Measurements from ENCODE around the gene E2F4.
A peak's percentile ranks its signal among the peaks of the same experiment; 100 is the strongest.

E2F4 gene, protein sequence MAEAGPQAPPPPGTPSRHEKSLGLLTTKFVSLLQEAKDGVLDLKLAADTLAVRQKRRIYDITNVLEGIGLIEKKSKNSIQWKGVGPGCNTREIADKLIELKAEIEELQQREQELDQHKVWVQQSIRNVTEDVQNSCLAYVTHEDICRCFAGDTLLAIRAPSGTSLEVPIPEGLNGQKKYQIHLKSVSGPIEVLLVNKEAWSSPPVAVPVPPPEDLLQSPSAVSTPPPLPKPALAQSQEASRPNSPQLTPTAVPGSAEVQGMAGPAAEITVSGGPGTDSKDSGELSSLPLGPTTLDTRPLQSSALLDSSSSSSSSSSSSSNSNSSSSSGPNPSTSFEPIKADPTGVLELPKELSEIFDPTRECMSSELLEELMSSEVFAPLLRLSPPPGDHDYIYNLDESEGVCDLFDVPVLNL

DNA sequence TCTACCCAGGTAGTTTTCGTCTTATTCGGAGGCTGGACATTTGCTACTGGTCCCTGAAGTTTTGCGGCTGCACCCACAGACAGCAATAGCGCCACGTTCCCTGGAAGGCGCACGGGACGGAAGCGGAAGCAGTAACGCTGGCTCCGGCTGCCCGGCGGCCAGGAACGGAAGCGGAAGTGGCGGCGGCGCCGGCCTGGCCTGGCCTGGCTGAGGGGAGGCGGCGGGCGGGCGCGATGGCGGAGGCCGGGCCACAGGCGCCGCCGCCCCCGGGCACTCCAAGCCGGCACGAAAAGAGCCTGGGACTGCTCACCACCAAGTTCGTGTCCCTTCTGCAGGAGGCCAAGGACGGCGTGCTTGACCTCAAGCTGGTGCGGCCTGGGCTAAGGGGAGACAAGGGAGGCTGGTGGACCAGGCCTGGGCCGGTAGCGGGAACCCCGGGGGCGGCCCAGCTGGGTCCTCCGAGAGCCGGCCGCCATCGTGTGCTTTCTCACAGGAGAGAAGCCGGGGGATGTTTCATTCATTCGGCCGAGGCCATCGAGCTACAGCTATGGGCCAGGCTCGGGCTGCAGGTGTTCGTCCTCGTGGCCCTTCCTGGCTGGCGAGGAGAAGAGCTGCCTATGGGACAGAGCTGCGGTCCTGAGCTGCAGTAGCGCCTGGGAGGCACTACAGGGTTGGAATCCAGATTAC lies at the start of gene E2F4:
TSS of gene E2F4 (plus strand) at position 161 of the 687 bp plus-strand sequence. CDS start at position 234, 73 bp downstream.
- peak; percentile 90 for DNase-seq (ENCODE audit: low spot score)

DNA sequence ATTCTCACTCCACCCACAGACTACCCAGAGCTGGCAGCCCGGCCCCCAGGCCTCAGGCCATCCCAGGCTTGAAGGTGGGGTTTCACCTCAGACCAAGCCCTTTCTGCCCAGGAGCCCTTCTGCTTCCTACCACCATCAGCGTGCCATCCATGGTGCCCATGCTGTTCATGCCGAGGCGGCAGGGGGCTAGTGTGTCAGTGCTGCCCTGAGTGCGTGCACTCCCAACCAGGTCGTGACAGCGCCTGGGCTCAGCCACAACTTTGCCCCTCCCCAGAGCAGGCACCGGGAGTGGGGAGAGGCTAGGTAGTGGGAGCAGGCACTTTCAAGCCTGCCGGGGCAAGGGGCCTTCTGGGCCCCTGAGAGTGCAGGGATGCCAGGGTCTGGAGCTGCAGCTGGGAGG lies 49.6 kb upstream of the E2F4 start:
- no peak for DNase-seq (ENCODE audit: low spot score)

DNA sequence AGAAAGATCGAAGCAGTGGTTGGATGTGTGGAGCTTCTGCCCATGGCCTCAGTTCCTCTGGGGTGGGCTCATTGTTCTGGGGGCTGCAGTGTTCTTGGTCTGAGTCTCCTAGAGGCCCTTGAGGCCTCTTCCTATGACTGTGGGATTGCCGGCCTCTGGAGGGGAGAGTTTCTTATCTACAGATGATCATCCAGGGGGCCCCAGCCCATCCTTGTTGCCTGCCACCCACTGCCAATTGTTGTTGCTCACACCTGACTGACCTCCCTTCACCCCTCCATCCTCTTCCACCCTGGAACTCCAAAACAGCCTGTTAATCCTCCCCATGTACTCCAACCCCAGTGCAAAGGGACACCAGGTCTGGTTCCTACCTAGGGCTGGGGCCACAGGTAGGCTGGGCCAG lies 47.0 kb upstream of the E2F4 start:
- no peak for DNase-seq (ENCODE audit: low spot score)

DNA sequence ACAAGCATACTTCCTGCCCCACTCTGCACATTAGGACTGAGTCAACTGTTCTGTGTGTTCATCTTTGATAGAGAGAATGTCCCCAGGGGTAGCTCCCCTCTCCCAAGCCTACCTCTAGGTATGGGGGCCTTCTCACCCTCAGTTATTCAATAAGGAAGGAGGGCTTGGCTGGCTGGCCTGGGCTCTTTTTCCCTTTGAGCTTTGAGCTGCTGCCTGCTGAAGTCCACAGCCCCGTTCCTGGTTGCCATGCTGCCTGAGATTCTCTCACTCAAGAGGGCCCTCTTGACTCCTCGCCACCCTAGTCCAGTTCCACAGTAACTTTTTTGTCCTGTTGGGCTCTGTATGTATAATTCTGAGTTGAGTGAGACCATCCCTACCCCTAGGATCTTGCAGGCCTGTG lies 46.2 kb upstream of the E2F4 start:
- no peak for DNase-seq (ENCODE audit: low spot score)

DNA sequence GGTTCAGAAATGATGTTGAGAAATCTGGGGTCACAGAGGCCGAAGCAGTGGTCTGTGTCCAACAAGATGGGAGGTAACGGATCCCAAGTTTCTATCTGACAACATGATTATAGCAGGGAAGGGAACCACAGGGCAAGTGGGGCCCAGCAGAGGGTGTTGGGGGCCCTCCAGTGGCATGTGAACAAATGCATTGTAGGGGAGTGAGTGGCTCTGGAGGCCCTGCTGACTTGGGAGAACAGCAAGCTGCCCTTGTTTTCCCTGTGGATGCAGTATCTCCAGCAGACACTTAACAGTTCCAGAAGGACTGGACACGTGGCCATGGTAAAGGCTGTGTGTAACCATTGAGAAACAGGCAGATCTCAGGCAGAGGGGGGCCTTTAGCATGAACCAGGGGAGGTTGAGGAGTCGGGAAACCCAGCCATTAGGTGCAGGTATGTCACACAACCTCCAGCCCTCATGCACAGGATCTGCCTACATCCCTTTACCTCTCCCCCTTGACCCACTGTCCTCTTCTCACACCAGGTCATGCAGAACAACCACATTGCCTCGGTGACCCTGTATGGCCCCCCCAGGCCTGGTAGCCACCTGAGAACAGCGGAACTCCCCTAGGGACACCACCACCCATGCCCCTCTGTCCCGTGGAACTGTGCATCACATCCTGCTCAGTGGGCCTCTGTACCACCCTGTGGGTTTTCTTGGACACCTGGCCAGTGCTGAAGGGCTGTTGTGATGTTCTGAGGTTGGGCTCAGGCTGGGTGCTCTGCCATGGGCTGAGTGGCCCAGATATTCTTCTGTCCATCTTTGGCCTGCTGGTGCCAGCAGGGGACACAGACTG lies 45.2 kb upstream of the E2F4 start:
- no peak for DNase-seq (ENCODE audit: low spot score)

DNA sequence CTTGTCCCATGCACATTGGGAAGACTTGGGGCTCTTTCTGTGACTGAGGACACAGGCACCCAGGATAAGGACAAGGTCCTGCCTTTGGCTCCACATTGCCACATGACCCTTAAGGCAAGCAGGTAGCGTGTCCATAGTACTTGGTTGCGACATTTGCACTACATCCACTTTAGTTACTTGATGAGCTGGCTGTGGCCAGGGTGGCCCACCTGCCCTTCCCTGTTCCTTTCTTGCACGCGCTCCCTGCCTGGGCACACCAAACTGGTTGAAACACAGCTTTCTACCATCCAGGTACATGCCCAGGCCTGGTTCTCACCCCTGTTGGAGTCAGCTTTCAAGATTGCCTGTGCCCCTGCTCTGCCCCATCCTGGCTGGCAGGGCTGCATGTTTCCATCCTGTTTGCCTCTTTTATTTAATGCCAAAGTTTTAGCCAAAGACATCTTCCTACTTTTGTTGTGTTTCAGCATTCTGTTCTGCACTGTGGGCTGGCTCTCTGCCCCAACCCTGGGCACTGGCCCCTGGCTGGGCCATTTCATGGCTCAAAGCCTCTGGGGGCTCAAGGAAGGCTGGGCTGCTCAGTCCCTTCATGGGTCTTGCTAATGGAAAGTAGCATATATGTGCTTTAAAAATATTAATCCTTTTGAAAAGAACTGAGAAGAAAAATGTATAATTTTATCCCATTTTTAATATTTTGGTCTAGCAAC lies 44.4 kb upstream of the E2F4 start:
- DNase-seq (ENCODE audit: low spot score) = no peak

DNA sequence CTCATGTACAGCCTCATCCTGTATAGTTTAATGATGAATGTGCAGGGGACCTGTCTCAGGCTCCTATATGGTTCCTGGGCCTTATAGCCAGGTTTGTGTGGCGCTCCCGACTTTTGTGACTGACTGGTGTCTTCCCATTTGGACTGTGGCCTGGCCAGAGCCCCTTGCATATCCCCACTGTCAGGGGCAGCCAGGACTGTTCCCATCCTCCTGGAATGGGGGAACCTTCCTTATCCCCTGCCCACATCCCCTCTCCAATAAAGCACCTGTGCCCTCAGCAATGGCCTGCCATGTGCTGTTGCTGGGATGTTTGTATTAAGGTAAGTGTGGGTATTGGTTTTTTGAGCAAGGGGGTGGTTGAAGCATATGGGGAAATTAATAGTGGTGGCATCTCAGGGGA lies 43.7 kb upstream of the E2F4 start:
- DNase-seq (ENCODE audit: low spot score) = no peak

DNA sequence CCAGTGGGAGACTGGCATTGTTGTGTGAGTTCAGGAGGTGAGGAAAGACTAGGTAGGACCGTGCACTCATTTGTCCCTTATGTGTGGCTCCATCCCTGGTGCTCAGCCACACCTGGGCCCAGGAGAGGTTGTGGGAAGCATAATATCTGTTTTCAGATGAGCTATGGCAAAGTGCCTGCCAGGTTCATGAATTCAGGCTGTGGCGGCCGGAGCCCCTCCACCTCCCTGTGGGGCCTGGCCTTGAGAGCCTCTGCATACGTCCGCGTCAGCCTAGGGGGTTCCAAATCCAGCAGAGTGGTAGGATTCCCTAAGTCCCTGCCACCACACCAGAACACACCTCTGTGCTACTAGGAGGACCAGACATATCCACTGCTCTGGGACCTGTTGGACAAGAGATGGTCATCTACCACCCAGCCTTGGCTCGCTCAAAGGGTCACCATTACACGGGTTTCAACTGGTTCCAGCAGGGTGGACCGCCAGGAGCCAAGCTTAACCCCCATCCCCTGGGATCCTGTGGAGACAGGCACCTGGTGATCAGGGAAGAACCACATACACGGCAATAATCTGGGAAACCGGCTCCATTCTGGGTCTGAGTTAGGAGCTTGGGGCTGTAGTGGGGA lies 43.2 kb upstream of the E2F4 start:
- DNase-seq (ENCODE audit: low spot score) = no peak

DNA sequence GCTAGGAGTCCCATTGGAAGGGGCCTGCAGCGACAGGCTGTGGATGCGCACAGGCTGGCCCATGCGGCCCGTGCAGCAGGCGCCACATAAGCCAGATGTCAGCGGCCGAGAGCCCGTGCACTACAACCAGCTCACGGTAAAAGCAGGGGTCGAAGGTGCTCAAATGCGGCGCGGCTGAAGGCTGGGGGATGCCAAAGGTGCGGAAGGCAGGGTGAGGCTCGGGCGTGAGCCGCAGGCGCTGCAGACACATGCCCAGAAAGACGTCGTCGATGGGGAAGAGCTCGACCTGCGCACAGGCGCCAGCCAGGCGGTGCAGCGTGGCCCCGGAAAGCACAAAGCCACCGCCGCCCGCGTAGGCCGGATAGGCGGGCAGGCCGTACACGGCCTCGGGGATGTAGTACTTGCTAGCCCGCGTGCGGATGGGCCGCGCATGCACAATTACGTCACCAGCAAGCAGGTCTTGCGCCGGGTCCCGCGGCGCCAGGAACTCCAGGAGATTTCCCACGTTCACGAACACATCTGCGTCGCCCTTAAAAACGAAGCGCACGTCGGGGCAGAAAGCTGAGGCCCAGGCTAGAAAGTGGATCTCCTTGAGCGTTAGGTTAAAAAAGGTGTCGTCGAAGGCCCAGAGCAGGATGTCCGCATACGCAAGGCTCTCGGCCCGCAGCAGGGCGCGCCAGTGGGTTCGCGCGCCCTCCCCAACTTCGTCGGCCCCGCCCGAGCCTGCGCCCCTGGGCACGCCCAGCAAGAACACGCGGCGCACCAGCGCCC lies 42.5 kb upstream of the E2F4 start:
- DNase-seq (ENCODE audit: low spot score) = no peak

DNA sequence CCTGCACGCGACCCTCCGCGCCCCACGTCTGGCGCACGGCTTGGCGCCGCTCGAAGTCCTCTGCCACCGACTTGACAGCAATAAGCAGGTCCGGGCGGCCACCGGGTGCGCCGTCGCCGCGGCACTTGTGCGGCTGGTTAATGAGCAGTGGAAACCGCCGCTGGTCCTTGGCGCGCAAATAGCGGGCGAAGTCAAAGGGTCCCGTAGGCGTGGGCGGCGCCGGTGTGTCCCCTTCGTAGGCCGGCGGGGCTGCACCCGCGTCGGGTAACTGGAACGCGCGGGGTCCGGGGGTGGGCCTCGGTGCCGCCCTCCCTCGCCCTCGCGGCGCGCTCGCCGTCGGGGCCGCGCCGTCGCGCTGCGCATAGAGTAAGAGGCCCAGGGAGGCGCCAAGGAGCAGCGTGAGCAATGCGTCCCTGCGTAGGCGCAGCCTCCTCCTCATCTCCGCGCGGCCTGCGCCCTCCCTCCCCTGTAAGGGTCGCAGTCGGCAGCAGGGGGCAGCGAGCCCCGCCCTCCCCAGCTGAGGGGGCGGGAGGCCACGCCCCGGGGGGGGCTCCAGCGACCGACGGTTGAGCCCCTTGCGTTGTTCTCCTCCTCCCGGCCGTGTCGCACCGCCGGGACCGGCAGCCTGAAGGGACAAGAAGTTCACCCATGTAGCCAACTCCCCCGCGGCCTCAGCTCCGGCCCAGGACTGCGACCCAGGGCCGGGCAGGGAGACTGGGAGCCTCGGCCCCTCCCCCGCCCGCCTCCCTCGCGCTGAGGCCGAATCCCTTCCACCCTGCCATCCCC lies 41.7 kb upstream of the E2F4 start:
- DNase-seq (ENCODE audit: low spot score) = peak; percentile 62

DNA sequence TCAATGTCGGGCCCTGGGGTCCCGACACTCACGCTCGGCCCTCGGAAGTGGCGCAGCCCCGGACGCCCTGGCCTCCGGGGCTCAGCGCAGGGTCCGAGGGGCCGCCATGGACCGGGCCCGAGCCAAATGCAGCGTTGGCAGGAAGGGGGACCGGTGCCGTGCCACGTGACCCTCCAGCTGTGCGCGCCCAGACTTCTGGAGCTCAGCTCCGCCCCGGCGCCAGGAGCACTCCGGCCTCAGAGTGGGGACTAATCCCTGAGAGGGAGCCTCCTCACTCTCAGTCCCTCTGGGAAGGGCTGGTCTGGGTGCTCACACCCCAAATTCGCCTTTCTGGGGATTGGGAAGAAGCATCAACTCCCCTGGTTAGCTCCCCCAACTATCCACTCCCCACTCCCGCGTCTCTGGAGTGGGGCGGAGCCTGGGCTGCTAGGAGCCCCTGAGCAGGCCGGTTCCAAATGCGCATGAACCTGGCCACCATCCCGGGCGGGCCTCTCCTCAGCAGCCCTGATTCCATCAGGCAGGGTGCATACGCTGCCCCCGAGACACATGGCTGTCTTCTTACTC lies 41.0 kb upstream of the E2F4 start, which contains the start of gene B3GNT9:
TSS of gene B3GNT9 (minus strand) at position 166 of the 564 bp plus-strand sequence. CDS start 513 bp downstream, outside the sequence.
- peak; percentile 57 for DNase-seq (ENCODE audit: low spot score)

DNA sequence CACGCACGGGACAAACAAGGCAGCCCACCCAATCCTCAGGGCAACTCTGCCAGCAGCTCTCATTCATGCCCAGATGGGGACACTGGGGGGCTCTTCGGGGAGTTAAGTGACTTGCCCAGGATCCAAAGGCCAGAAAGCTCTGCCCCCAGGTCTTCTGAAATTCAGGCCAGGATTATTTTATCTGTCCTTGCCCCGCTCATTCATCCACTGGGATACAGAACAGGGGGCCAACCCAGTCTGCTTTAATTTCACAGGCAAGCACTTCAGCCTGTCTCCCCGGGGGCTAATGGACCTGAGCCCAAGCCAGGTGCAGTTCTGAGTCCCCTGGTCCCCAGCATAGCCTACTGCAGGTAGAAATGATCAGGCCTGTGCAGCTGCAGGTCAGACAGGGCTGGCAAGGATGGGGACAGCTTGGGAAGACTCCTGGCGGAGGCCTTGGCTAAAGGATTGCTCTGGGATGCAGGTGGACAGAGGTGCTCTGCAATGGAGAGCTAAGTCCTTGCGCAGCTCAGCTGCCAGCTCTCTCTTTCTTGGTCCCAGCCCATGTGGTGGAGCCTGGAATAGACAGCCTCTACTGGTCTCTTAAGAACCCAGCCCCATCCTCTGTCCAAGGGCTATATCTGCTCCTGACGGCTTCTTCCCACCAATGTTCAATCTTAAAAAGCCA lies 40.4 kb upstream of the E2F4 start:
- DNase-seq (ENCODE audit: low spot score) = no peak

DNA sequence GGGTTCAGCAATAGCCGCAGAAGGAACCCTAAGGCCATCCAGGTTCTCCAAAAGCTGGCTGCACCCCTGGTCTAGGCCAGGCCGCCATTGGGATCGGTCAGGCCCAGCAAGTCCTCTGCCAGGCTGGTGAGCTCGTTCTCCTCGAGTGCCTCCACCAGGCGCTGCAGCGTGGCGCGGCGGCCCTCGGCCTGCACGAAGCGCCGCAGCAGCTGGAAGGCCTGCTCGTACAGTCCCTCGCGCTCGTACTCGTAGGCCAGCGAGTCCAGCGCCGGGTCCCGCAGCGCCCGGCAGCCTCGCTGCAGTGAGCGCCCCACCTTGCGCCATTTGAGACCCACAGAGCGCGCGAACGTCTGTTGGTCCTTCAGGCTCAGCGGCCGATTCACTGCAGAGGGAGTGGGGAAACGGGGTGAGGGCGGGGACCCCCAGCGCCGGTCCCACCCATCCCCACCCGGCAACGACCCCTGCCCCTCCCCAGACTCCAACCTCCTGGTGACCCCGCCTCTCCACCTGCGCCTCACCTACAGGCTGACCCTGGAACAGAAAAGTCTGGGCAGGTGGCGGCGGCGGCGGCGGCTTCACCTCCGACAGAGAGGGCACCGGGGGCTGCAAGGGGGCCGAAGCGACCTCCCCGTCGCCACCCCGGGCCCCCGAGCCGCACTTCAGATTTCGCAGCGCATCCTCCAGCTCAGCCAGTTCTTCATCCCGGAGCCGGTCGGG lies 37.2 kb upstream of the E2F4 start:
- DNase-seq (ENCODE audit: low spot score) = no peak

DNA sequence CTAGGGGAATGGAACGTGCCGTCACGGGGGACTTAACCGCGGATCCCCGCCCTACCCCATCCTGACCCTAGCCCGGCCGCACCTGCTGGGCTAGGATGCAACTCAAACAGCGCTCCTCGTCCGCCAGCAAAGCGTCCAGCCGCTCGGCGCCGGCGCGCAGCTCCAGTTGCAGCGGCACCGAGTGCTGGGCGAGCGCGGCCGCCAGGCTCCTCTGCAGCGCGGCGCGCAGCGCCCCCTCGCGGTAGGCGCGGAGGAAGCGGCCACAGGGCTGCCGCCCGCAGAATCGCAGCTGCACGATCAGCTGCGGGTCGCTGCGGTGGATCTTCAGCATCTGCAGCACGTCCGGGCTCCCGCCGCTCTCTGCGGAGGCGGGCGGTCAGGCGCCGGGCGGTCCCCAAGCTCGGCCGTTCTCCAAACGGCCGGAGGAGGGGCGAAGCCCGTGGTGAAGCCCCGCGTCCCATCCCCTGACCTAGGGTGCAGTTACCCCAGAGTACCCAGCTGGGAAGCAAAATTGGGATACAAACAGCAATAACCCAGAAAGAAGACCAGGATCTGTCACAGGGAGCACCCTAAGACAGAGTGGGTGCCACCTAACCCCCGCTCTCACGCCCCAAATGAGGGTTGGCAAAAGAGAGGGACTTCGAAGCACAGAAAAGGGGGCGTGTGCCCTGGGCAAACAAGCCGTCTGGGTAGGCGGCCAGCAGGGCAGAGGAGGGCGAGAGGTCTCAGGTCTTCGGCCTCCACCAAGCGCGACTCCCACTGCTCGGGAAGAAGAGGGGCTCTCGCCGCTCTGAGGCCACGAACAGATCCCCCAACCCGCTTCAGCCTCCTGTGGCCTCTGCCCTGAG lies 36.4 kb upstream of the E2F4 start:
- DNase-seq (ENCODE audit: low spot score) = peak; percentile 89

DNA sequence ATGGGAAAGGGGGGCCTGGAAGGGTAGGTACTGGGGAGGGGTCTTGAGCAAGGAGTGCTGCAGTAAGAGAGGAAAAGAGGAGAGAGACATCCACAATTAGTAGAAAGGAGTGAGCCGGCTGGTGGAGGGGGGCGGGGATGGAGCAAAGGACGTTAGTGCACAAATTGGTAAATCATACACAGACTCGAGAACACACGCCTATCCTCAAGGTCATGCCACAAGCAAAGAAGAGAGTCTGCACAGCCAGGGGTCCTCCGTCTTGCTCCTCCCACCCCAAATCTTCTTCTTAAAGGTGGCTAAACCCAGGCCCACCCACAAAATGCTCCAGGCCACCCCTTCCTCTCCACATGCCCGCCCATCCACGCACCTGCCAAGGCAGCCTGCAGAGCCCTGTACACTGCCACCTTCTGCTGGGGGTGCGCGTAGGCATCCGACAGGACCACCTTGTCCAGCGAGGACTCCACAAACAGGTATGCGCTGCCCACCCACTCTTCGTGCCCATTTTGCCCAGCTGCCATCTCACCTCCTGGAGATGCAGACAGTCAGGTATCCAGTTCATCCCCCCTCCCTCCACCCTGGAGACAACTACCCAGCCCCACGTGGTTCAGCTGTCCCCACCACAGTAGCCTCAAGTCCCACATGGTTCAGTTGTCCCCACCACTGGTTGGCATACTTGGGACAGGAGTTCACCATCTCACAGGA lies 35.7 kb upstream of the E2F4 start:
- no peak for DNase-seq (ENCODE audit: low spot score)

DNA sequence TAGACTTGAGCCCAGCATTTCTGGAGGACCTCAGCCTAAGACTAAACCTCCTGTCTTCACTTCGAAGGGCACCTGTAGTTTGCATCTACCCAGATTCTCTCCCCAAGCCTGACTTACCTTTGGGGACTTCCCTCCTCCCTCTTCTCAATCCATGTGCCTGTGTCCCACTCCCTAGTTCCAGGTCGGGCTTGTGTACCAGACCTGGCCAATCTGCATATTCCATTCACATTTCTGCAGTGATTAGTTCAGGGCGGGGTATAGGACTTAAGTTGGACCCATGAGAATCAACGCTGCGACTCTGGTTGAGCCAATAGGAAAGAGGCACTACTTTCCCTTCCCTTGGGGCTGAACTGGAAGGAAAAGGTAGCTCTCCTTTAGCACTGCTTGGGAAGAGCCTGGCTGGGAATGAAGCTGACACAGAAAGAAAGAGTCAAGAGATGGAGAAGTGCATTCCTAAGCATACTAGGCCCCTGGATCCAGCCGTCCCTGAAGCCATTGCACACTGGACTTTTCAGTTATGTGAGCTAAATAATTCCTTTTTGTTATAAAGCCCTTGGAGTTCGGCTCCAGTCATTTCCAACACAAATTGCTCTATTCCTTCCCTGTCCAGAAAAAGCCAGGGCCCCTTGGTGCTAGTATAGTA lies 34.7 kb upstream of the E2F4 start:
- DNase-seq (ENCODE audit: low spot score) = no peak

Data from germinal center (tissue), 1 donor.